Right renal cortex interstitium (tissue), 3 donors: ENCODE data around the gene A2M. TPM values are rescaled to one million over a fixed set of nuclear protein-coding genes. Genes with fewer than 3 reads are reported as not detected.
A peak's percentile ranks its signal among the peaks of the same experiment; 100 is the strongest.
"Not testable (repeated sequence)": the region's sequence is repeated elsewhere in the genome, so short reads cannot be mapped to it uniquely, and the experiment has no call there.

Experiments
- DNase-seq, 3 donors: peaks; one replicate each; pipeline ENCODE4 v3.0.0-alpha.2; 2013; ENCODE audit warnings: low read depth in 3 of 3, low spot score in 2 of 3
- polyA plus RNA-seq, 3 donors: library from polyadenylated mRNA; unstranded; fragments of 120-200 nt; gene quantifications; one replicate each; pipeline ENCODE4 v1.2.1, GENCODE V29; 2013; ENCODE audit not compliant: insufficient read length in 3 of 3

The A2M gene
- 100 to 1,000 TPM; 259 to 265 (median 260) TPM for polyA plus RNA-seq

DNA sequence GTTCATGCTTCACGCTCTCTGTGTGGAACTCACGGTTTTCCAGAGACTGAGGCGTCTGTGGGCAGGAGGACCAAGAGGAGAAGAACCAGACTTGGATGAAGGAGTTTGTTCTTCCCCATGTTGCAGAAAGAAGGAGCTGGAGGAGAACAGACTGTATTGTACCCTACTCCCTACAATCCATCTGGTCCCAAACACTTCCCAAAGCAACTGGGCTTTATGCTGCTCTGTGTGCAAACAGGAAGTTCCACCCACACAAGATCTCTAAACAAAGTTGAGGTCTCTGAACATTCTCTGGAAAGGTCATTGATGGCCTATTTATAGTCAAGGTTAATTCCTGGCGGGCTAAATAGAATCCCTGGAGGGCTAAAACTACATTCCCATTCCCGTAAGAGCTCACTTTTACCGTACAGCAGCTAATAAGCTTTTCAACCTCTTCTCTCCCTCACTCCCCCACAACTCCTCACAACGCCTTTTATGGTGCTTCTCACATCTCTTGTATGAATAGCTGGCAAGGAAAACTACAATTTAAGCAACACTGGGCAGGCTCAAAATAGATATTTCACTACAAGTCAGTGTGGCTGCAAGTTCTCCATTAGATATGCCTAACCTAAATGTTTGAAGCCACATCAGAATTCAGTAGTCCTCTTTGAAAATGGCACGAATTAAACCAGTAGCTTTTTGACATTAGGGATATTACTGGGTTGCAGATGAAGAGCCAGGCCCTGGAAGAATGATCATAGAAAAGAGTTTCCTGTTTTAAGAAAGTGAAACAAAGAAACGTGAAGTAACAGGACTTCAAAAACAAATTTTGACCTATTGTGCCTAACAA is at the start of gene A2M:
TSS of gene A2M (minus strand) at position 189 of the 829 bp plus-strand sequence. CDS start at position 119, 70 bp downstream.
- DNase-seq, result peak; percentile 31 to 41 (median 41)

DNA sequence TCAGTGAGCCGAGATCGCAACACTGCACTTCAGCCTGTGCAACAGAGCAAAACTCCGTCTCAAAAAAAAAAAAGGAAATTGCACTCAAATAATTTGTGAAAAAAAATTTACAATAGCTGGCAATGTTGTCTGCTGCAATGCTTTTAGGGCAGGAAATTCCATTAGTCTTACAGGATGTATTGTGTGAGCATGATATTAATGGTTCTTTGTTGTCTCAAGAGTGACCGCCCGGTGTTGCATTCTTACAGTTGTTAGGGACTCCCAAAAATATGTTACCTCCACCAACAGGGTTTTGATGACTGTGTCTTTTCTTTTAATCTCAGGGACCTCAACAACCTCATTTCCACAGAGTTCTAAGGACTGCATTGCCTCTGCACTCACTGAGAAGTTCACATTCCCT is 47.7 kb upstream of the A2M start:
- peak in 1 of 3 donors; percentile 2 for DNase-seq

DNA sequence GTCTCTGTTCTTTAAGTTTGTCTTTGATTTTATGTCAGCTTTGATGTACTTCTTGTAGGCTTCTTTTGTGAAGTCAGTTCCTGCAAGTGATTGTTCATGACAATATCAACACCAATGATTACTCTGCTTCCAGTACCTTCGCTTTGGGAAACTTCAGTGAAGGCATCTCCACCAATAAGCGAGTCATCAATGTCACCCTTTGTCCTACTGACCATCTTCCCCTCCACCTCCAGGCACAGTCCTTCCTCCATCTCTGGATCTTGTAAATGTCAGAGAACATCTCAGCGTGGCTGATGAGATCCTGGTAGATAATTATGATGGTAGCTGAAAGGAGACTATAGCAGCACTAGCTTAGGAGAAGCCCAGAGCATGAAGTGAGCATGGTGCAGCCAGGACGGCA is 40.4 kb upstream of the A2M start:
- no peak for DNase-seq

DNA sequence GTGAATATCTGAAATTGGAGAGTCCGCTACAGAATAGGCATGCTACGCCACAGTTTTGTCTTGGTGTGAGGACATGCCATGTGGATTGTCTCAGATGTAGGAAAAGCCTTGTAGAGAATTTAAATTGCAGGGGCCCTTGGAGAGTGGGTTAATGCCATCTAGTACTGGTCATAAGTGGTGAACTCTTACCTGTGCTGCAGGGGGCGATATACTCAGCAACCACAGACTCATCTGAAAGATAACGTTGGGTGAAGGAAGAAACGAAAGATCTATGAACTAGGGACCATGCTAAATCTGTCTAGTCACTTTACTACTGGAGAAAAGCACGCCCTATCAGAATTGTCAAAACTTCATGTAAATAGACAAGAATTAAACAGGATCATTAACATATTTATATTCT is 33.7 kb upstream of the A2M start:
- no peak for DNase-seq

DNA sequence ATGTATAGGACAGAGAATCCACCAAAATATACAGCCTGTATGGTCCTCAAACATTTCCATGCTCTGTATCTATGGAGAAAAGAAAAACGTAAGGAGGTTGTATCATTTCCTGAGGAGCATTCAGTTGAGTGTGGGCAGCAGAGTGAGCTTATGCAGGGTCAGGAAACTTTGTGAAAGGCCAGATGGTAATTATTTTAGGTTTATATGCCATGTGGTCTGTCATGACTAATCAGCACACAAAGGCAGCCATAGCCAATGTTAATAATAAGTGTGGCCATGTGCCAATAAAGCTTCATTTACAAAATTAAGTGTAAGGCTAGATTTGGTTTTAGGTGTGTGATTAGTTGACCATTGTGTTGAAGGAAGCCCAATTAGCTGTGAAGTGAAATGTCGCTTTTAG is 33.2 kb upstream of the A2M start:
- DNase-seq, result no peak

DNA sequence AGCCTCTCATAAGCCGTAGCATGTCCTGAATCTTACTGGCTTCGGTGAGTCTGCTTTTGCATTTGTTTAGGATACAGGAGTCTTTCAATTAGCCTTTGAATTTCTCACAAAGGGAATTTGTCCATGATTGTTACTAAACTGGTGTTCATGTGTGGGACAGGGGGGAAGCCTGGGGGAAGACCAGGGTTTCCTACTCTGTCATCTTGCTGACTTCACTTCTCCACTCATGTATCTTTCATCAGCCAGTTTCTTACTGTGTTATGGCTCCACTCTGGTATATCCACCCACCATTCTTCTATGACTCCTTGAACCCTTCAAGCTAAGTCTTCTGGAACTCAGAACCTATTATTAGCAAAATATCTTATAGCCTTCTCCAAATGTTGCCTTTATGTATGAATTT is 31.7 kb upstream of the A2M start:
- DNase-seq, result no peak

DNA sequence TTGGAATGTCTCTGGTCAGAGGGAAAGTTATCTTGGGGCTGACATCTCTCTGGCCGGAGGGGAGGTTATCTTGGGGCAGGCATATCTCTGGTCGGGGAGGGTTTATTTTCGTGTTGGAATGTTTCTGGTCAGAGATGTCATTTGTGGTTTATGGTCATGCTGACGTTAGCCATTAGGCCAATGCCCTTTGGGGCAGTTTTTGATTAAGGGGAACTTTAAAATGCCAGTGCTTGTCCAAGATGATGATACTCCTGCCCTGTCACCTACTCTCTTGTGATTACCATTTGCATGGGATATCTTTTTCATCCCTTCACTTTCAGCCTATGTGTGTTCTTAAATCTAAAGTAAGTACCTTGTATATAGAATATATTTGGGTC is 29.0 kb upstream of the A2M start:
- DNase-seq, result no peak

DNA sequence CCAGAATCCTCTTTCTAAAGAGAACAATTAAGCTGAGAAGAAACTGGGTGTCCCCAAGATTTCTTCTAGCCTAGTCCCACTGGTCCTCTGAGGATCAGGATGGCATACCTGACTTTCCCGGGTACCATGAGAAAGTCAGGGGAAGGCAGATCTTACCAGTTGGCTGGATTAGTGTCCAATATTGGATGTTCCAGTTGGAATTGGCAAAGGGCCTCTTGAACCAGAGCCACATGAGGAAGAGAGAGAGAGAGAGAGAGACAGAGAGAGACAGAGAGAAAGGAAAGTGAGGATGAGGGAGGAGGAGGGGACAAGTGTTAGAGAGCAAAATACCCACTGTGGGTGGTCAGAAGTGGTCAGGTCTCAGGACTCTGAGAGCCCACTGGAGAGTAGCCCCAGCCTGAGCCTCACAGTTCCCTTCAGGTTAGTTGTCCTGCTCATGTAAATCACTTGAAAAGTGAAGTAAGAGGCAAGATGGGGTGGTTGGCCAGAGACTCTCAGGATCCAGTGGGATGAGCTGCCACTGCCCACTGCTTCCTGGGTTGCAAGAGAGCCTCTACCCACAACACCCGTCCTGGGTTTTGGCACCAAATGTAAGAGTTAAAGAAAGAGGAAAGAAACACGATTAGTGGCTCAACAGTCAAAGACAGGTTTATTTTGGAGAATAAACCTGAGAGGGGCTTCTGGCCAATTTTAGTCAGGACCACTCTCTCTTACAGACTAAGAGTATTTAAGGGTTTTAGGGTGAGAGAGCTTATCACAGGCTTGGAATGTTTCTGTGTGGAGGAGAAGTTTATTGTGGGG is 28.4 kb upstream of the A2M start:
- no peak for DNase-seq

DNA sequence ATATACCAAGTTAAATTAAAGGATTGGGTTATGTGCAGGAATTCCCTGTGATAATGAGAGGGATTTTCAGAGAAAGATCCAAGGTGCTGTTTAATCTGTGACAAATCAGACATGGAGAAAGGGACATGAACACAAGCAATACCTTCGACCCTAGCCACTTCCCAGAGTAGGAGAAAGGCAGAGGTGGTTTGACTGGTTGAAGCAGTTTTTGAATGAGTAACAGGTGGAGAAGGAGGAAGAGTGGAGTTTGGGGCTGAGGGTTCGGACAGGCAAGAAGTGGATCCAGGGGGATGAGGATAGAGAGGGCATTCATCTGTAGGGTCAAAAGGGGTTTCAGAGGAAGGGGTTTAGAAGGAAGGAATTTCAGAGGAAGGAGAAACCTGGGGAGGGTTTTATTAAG is 27.4 kb upstream of the A2M start:
- DNase-seq, result no peak

DNA sequence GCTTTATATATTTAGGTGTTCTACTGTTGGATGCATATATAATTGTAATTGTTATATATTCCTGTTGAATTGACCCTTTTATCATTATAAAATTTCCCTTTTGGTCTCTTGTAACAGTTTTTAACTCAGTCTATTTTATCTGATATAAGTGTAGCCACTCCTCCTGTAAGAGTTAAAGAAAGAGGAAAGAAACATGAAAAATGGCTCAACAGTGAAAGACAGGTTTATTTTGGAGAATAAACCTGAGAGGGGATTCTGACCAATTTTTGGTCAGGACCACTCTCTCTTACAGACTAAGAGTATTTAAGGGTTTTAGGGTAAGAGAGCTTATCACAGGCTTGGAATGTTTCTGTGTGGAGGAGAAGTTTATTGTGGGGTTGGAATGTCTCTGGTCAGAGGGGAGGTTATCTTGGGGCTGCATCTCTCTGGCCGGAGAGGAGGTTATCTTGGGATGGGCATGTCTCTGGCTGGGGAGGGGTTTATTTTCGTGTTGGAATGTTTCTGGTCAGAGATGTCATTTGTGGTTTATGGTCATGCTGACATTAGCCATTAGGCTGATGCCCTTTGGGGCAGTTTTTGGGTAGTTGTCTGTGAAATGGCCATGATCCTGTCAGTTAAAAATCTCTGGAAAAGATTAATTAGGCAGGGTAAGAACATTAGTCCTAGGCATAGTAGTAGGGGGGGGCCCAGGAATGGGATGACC is 24.0 kb upstream of the A2M start:
- DNase-seq, result not testable (repeated sequence)

DNA sequence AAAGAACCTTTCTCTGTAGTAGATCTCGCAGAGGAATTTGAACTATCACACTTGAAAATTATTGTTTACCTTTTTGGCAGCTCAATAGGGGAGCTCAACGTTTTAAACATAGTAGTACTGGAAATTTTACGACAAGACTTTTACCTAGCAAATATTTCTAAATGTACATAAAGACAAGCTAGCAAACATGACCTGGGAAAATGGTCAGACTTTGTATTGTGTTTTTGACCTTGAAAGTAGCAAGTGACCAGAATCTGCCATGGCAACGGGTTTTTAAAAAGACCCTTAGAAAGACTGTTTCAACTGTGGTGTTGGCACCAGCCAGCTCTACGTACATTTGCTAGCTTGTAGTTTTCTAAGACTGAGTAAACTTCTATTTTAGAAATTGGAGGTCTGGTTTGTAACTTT is 20.2 kb upstream of the A2M start:
- no peak for DNase-seq

DNA sequence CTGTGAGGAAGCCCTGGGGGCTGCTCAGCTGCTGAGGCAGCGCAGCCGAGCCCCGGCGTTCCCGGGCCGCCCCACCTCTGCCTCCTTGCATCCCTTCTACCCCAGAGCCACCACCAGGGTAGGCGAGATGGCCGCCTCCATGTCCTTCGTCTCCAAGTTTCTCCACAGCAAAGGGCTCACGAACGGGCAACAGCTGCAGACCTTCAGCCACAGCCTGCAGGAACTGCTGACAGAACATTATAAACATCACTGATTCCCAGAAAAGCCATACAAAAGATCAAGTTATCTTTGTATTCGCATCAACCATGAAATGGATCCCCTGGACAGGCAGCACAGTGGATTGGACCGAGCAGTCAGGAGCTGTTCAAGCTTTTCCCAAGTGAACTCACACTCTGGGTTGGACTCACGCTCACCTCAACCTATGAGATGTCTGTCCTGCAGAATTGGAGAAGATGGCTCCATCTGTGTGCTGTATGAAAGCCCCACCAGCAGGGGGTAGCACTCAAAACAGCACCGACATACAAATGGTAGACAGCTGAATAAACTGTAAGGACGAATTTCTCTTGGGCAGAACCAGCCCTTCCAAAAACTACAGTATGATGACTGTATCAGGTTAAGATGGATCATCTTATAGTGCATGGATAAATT is 19.4 kb upstream of the A2M start:
- no peak for DNase-seq

DNA sequence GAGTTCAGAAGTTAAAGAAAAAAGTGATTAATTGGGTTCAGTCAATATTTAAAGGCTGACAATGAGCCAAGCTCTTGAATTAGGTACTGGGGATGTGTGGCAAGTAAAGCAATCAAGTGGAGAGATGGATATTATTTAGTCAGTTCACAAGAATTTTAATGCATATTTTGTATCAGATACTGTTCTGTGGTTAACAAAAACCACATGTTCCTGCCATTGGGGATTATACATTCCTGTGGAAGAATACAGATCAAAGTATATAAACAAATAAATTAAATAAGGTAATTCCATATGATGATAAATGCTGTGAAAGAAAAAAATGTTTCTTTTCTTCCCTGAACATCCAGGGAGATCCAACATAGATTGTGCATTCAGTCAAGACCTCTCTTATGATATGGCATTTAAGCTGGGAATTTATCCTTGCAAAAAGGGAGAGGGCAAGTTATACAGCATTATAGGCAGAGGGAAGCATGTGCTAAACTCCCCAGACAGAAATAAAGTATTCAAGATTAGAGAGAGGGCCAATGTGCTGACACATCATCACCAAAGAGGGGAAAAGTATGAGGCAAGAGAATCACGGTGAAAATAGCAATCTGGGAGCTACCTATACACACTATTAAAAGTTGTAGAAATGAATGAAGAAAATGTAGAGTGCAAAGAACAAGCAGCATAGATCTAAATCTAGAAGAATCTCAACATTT is 17.6 kb upstream of the A2M start:
- DNase-seq, result no peak

DNA sequence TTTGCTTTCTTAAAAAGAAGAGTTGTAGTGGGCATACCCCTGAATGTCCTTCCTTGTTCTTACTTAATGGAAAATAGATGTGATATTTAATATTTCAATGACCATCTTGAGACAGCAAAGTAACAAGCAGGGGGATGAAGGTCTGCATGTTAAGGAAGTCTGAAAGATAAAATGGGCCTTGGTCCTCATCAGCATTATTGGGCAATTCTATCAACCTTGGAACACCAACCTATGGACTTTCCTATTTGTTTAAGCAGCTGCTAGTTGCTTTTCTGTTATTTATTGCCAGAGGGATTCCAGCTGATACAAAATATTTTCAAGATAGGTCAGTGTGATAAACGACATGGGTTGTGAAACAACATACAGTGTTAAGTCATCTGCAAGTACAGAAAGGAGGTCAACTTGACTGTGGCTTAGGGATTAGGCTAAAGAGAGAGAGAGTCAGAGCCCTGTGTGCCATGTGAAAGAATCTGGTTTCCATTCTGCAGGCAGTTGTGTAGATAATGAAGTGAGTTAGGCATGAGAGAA is 16.4 kb upstream of the A2M start:
- no peak for DNase-seq

DNA sequence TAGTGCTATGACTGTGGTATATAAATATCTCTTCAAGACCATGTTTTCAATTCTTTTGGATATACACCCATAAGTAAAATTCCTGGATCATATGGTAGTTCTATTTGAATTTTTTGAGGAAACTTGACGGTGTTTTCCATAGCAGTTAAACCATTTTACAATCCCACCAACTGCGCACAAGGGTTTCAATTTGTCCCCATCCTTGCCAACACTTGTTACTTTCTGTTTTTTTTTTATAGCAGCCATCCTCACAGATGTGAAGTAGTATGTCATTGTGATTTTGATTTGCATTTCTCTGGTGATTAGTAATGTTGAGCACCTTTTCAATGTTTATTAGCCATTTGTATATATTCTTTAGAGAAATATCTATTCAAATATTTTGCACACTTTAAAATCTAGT is 14.5 kb upstream of the A2M start:
- no peak for DNase-seq

DNA sequence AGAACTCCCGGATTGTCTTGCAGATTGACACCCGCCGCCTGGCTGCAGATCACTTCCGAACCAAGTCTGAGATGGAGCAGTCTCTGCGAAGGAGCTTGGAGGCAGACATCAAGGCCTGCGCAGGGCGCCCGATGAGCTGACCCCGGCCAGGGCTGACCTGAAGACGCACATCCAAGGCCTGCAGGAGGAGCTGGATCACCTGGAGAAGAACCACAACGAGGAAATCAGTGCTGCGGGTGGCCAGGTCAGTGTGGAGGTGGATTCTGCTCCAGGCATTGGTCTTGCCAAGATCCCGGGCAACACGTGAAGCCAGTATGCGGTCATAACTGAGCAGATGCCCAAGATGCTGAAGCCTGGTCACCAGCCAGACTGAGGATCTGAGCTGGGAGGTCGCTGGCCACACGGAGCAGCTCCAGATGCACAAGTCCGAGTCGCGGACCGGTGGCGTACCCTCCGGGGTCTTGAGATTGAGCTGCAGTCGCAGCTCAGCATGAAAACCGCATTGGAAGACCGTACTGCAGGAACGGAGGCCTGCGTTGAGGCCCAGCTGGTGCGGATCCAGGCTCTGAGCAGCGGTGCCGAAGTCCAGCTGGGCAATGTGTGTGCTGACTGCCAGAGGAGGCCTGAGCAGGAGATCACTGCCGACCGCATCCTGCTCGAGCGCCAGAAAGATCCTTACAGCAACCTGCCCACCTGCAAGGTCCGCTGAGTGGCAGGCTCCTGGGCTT is 12.4 kb upstream of the A2M start:
- no peak for DNase-seq

DNA sequence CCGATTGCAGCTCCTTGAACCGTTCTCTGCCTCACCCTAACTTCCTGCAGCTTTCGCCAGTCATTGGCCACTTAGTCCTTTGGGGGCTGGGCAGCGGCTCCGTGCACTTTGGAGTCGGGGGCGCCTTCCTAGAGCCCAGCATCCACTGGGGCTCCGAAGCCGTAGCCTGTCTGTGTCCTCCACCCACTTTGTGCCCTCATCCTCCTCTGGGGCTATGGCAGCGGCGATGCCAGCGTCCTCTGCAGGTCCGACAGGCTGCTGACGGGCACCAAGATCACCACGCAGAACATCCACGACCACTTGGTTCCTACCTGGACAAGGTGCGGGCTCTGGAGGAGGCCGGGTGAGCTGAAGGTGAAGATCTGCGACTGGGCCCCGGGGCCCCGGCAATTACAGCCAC is 11.8 kb upstream of the A2M start:
- DNase-seq, result no peak

DNA sequence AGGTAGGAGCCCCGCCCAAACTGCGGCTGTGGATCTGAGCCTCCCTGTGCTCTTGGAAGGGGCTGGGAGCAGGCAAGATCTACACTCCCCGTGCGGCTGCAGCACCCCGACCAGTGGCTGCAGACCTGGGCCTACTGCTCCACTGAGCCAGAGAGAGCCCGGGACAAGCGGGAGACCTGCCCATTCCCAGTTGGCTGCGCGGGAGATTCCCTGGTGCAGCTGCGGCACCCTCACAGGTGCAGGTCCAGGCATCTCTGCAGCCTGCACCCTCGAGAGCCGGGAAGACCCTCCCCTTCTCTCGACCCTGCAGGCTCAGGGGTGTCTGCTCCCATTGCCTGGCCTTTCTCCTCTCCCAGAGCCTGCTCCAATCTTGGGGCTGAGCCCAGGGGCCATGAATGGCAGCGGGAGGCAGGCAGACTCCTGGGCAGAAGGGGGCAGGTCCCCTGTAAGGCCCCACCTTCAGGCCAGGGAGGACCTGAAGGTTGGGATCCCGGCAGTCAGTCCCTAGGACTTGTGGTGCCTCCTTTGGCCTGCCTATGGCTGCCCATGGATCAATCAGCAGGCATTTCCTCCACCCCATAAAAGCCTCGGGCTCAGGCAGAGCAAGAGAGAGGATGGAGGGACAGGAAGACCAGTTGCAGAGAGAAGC is 8.8 kb upstream of the A2M start:
- no peak for DNase-seq
